GM18520 (cell line): ENCODE data around the gene MYL7.

Experiments
- ATAC-seq: cut with Tn5 transposase; IDR thresholded peaks from one replicate; pipeline ENCODE4 v1.9.1; 2021; ENCODE audit not compliant: unreplicated experiment

The MYL7 gene

DNA sequence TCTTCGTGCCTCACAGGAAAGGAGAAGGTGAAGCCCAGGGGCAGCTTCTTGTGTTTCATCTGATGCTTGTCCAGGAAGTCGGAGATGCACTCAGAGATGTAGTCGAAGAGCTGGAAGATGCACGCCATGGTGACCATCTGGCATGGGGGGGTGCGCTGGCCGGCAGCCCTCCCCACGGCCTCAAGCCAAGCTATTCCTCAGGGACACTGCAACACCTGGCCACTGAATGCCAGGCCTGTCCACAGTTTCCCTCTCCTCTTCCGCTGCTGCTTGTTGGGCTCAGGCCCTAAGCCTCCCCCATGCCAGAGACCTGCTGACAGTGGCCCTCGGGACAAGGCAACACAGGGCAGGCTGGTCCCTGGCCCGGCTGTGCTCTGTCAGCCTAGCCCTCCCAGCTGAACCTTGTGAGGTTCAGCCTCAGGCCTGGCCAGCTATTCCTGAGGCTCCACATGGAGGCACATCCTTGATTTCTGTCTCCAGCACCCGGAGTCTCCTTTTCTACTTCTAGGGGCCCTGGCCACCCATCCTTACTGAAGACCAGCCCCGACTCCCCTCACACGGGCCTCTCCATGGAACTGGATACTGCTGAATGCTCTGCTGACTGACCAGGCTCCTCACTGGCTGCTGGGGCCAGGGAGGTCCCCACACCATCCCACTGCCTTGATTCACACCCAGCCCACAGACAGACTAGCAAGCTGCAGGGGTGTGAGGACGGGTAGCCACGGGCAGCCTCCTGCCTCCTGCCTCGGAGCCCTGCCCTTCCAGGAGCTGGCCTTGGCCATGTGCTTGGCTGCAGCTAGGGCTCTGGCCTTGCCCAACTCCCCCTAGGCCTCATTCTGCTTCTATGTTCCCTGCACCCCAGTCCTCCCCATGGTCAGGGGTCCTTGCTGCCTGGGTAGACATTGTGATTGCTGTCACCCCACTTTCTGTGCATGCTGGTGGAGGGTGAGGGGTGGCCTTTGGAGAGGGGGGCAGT, 10.1 kb upstream of the MYL7 start:
- no peak for ATAC-seq

DNA sequence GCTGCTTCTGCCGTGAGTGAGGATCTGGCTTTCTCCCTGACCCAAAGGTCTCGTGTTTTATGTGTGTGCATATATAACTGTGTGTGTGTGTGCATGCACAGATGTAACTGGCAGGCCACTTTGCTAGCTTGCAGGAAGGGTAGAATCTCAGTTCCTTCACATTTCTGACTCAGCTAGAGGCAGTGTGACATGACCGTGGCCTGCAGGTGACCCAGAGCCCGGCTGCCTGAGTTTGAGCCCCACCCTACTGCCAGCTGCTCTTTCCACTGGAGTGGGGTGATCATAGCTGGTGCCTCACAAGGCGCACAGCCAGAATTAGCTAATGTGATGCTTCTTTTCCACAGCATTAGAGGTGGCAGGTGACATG, 9.3 kb upstream of the MYL7 start:
- no peak for ATAC-seq

DNA sequence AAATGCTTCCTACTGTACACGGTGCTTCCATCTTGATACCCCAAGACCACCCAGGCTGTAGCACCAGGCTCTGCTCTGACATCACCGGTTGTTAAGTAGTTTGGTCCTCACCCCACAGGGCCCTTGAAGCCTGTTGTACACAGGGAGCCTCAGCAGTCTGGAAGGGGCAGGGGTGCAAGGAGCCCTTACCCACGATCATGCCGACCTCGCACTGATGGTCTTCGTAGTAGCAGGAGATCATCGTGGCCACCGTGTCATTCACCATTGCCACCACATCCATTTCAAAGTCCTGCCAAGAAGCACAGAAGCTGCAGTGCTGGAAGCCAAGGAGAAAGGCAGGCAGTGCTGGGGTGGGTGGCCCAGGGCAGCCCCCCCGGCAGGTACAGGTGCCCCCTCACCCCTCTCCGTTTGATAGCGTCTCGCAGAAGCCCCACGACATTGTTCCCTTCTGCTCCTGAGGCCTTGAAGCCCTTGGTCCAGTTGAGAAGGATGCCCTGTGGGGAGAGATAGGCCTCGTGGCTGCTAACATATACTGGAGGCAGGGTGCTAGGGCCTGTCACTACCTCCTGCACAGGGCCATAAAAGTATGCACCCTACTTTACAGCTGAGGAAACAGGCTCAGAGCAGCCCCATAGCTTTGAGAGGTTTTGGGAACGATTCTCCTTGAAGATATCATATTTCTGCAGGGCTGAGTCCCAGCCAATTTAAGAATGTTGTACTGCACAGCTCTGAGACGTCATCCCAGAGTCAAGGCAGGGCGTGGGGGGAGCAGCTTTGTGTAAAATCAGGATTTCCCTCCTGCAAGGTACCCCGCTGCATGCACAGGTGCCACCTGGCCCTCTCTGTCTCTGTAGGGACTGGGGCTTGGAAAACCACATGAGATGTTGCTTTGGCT, 8.7 kb upstream of the MYL7 start:
- no peak for ATAC-seq

- no peak for ATAC-seq
Observed at GRCh38 chr7:44148961-44149536, 7.9 kb upstream of the MYL7 start.

GRCh38 chr7:44148166-44148565, 7.0 kb upstream of the MYL7 start:
- no peak for ATAC-seq

DNA sequence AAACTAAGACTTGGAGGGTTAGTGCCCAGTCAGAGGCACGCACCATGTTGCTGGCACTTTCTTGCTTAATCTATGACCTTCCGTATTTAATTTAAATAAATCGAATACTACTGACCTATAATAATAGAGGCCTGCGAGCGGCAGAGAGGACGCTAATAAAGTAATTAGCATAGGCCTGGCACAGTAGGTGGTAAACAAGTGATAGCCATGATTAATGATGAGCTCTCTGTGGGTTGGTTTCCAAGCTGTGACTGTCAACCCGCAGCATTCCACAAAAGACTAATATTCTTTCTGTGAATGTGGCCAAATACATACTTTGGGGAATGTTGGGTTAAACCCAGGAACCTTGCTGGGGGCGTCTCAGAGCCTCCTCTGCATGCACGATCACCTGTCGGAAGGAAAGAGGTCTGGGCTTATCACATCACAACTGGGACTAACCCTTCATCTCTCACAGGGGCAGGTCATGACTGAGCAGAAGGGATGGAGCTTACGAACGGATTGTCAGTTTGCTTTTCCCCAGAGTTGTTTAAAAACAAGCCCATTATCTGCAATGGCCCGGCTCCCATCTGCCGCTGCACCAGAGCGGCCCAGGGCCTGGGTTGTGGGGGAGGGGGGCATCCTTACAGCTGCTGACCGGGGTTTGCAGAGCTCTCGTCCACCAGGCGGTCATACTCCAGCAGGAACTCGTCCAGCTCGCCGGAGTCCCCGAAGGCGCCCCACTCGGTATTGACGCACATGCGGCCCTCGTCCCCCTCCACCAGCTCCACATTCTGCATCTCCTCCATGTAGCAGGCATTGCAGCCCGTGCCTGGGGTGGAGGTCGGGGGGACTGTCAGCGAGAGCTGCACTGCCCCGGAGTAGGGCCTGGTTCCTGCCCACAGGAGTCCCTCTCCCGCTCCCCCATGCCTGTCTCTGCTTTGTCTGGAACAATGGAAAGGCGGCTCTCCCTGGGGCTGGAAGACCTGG, 6.2 kb upstream of the MYL7 start:
- no peak for ATAC-seq

DNA sequence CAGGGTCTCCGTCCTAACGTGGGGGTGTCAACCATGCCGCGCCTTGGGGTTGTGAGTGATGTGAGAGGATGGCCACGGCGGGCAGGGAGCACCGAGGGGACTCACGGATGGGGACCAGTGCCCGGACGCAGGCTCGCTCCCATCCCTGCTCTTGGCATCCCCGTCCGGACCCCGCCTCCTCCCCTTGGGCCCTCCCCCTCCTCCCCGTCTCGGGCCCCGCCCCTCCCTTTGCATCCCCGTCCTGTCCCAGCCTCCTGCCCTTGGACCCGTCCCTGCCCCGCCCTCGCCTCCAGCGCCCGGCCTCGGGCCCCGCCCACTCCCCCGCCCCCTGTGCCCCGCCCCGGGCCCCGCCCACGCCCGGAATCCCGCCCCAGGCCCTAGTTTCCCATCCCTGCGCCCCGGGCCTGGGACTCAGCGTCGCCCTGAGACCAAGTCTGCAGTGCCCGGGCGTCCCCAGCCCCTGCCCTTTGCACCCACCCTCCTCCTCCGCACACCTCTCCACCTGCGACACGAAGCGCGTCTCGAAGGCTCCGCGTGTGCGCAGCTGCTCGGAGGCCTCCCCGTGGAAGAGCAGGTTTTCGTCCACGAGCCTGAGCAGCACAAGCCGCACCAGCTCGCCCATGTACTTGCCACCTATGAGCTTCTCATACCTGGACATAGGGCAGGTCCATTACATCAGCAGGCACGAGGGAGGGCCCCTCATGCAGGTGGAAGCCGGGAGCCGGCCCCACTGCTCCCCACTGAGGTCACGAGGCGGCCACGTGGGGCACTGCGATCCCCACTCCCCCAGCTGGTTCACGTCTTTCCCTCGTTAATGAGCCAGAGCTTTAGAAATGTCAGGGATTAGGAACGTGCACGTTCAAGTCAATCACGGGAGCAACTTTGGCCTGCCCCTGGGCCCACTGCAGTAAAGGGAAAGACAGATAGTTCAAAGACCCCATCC, 5.1 kb upstream of the MYL7 start:
- no peak for ATAC-seq

GRCh38 chr7:44145479-44145968, 4.4 kb upstream of the MYL7 start:
- ATAC-seq, result no peak

DNA sequence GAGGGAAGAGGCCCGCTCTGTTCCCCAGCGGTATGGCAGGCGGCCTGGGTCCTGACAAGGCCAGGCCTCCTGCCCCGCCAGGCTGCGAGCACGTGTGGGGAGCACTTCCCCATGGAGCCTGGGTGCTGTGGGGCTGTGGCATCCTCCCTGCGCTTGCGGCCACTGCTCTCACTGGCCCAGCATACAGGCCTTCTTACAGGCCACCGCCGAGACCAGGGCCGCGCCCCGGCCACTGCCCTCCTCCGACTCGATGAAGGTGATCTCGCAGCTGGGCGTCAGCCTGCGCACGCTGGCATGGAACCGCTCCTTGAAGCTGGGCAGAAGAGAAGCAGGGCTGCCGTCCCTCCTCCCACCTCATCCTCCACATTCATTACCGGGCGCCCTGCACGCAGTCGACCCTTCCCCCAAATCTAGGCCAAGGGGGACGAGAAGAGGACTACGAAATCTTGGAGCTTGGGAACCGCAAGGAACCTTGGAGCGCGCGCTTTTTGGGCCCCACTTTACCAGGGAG, 3.9 kb upstream of the MYL7 start:
- ATAC-seq, result no peak

DNA sequence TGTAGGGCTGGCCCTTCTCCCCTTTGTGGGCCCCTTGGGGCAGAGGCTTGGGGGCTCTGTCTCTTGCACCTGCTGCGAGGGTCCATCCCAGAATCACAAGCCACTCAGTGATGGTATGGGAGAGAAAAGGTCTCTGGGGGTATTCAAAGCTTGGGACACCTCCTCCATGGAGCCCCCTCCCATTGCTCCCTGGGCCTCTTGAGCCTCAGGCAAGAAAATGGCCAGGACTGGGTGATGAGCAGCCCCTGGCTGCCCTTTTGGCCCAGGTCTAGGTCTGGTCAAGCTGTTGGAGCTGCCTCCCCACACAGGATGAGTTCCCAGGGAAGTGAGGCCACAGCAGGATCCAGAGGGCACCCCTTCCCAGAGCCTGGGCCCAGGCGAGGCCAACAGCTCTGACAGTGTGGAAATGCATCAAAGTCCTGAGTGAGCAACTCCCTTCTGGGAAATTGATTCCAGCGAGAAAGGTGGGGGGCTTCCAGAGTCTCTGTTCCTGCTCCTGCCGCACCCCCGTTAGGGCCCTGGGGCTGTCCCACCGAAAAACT, 3.4 kb upstream of the MYL7 start:
- no peak for ATAC-seq

- no peak for ATAC-seq
Observed at GRCh38 chr7:44143646-44144250, 2.6 kb upstream of the MYL7 start.

GRCh38 chr7:44142028-44142427, 896 bp upstream of the MYL7 start:
- no peak for ATAC-seq

GRCh38 chr7:44140341-44140740, 791 bp downstream of the MYL7 start:
- ATAC-seq, result no peak

DNA sequence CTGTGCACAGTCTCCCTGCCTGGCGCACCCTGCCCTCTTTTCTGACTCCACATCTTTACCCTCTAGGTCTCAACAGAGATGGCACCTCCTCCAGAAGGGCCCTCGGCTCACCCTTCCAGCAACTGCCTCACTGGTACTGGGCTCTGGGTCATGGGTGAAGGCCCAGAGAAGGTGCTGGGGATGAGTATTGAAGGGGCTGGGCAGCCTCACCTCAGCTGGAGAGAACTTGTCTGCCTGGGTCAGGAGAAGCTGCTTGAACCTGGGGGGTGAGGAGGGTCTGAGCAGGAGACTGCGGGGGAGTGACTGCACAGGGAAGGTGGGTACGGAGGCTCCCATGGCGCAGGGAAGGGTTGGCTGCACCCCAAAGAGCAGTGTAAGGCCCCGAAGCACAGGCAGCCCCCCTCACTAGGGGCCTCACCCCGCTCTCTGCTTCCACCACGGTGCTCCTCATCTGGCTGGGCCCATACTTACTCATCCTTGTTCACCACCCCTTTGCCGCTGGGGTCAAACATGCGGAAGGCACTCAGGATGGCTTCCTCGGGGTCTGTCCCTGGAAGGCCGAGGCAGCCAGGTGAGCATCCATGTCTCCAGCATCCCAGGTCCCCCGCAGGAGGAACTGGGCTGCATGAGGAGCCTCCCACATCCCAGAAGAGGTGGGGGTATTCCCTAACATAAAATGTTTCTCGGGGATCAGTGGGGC, 1.7 kb downstream of the MYL7 start:
- ATAC-seq, result no peak

GRCh38 chr7:44138698-44139097, 2.4 kb downstream of the MYL7 start:
- ATAC-seq, result no peak

GRCh38 chr7:44136731-44137130, 4.4 kb downstream of the MYL7 start:
- no peak for ATAC-seq

- ATAC-seq, result no peak
Observed at GRCh38 chr7:44134943-44135628, 6.0 kb downstream of the MYL7 start.
